H1 (cell line): Measurements from ENCODE around the gene STAT5A. TPM values are rescaled to one million over a fixed set of nuclear protein-coding genes. Genes with fewer than 3 reads are reported as not detected.

Source experiments
- CHD7 ChIP-seq: fragments of 300-600 bp; sonication (generic); IDR thresholded peaks from 2 replicates; pipeline ENCODE4 v1.7.1; 2012; ENCODE audit warnings: low read length, moderate library complexity, mild to moderate bottlenecking, inconsistent platforms; ENCODE audit not compliant: insufficient replicate concordance
- GABPA ChIP-seq: IDR thresholded peaks from 2 replicates; pipeline ENCODE4 v1.6.1; 2011; ENCODE audit warnings: mild to moderate bottlenecking, low read length, moderate library complexity, borderline replicate concordance; ENCODE audit not compliant: insufficient read depth
- NRF1 ChIP-seq: IDR thresholded peaks from 2 replicates; pipeline ENCODE4 v1.6.1; 2011; ENCODE audit warnings: mild to moderate bottlenecking, low read depth, low read length, improper control_type of control experiment
- TCF12 ChIP-seq: IDR thresholded peaks from 2 replicates; pipeline ENCODE4 v1.6.1; 2011; ENCODE audit warnings: low read depth, mild to moderate bottlenecking, low read length
- polyA plus RNA-seq, 7 experiments: library from polyadenylated mRNA; depleted of rRNA in 3 of 7; stranded (reverse) in 5 of 7; unstranded in 2 of 7; fragments of >200 nt in 5 of 7; fragments of 200-250 nt in 2 of 7; gene quantifications; 1 replicate in 5 of 7; 2 replicates in 1 of 7; 4 replicates in 1 of 7; pipeline versions ENCODE4 v1.2.1 to v1.2.3, GENCODE V29; 2011 to 2013; ENCODE audit warnings: missing spikeins in 2 of 7, mixed read lengths in 2 of 7
- total RNA-seq: library from RNA; stranded (reverse); fragmentation: NEBNext Ultra II Directional; extraction: Animal tissue kit (Norgen Biotek cat#: 25700); gene quantifications from 2 replicates; pipeline ENCODE4 v1.2.1, GENCODE V29; 2021

Gene STAT5A
- total and polyA plus RNA-seq, 2 of the 8 experiments (the other 6 are each of a cell fraction or from before 2014, with no cell fraction given) = 4.2 to 5.4 TPM

GRCh38 chr17:42308446-42308845 lies 20.1 kb downstream of the STAT5A start (continued):
- TF ChIP-seq CHD7 (no peak), NRF1 (no peak), GABPA (no peak), TCF12 (no peak)
